Activated T-cell treated with anti-CD3 and anti-CD28 coated beads for 48 hours (primary cell): Measurements from ENCODE around the gene SYCE1L.
"Not testable (repeated sequence)": the region's sequence is repeated elsewhere in the genome, so short reads cannot be mapped to it uniquely, and the experiment has no call there.

Experiments used
- DNase-seq: peaks from one replicate; pipeline ENCODE4 v3.0.0-alpha.2; 2020; ENCODE audit warnings: low read depth

The SYCE1L gene

DNA sequence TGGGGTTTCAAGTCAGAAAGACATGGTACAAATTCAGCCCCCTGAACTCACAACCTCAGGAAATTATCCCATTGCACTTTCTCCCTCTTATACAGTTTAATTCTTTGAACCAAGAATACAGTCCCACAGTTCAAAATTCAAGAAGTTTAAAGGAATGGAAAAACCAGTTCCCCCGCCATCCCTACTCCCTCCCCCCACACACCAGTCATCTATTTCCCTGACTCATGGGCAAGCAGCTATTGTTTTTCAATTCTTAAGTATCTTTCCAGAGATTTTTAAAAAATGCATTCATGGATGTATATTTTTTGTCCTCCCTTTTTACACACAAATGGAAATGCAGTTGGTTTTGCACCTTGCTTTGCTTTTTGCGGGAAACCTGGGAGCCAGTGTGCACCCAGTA is 7.3 kb downstream of the SYCE1L start:
- no peak for DNase-seq

DNA sequence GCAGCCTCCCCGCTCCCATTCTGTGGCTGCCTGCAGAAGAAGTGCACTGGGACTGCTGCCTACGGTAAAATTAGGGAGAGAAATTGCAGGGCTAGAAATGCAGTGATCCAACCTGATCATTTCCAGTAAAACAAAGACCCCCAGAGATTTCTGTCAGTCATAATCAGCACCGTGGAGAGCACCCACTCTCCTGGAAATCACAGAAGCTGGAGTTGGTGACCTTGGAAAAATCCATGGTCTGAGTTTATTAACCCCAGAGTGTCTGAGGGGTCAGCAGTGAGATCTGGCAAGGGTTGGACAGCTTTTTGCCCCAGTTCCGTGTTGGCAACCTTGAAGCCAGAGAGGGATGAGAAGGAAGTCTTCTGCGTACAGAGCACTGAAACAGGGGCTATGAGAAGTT is 7.8 kb downstream of the SYCE1L start:
- DNase-seq = no peak

DNA sequence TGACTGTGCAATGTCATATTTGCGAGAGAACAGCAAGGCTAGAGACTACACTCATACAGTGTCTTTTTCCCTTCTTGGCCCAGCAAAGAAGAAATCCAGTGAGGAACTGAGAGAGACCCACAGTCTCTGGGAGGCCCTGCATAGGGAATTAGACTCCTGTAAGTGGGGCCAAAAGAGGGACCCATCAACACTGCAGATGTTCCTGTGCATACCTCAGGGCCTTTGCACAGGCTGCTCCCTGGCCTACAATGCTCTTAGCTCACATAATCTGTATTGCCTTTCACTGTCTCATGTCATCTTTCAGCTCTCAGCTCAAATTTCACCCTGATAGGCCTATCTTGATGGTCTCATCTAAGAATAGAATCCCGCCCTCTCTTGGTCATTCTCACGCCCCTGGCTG is 9.2 kb downstream of the SYCE1L start:
- DNase-seq = no peak

DNA sequence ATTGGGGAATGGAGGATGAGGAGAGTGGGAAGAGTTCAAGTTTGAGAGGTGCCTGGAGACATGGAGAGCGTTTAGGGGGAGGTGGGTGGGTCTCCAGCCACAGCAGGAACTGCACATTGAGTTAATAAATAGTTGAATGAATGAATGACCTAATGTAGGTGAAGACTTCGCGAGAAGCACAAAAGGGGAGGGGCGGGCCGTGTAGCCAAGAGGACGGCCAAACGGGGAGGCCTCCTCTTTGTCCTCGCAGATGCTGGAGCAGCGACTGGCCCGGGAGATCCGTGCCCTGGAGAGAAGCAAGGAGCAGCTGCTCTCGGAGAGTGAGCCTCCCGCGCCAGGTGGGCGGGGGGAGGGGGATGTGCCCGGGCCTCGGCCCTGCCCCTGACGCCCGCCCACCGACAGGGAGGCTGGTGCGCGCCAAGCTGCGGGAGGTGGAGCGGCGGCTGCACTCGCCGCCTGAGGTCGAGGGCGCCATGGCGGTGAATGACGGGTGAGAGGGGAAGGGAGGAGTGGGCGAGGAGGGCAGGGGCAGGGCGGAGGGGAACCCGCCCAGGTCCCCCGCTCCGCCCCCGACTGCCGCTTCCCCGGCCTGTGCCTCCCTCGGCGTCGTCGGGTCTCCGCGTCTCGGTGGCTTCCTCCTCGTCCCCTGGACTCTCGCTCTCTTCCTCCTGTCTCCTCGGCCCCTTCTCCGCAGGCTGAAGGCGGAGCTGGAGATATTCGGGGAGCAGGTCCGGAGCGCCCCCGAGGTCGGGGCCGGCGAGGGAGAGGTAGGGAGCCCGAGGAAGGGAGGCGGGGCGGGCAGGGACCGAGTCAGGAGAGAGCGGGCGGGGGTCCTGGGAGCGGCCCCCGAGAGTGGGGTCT is 12.9 kb downstream of the SYCE1L start:
- DNase-seq = peak; percentile 70

DNA sequence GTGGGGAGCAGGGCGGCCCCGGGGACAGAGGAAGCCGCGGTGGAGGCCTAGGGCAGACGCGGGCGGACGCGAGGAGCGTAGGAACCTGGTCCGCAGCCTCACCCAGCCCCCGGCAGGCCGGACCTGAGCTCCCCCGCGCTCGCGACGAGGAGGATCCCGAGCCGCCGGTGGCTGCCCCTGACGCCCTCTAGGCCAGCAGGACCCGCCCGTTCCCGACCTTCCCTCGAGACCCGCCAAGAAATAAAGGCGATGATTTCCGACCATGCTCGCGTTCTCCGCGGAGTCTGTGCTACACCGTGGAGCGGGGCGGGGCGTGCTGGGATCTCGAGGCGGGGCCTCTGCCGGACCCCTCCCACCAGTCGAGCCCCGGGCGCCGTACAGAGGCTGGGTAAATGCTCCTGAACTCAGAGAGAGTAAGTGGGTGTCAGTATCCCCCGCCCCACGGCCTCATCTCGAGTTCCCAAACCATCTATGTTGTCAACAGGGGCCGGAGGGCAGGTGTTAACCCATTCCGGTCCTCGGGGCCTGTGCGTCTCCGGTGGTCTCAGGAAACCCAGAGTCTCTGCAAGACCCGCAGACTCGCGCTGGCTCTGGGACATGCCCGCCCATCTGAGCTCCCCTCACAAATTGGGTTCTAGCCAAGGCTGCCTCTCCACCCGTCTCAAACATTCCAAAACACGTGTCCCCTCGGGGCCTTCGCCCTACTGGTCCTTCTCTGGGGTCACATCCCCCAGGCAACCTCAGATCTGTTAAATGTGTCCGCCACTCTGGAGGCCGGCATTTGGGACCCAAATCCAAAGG is 13.7 kb downstream of the SYCE1L start:
- DNase-seq = peak; percentile 73

DNA sequence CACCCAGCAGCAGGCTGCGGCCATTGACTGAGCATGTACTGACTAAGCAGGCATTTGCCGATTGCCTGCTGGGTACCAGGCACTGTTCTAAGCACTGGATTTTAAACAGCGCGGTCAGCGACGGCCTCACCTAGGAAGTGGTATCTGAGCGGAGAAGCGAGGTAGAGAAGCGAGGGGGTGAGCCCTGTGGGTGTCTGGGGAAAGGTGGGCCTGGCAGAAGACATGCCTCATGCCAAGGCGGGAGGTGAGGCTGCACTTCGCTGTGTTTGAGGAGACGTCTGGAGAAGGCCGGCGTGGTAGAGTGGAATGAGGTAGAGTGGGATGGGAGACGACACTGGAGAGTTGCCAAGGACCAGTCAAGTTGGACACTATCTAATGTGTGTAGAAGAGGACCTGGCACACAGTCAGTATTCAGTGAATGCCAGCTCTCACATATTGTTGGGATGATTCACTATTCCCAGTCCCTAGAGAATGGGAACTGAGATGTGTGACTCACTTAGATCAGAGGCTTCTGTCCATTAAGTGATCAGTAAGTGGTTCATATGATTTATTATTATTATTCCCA is 14.4 kb downstream of the SYCE1L start:
- DNase-seq = no peak

DNA sequence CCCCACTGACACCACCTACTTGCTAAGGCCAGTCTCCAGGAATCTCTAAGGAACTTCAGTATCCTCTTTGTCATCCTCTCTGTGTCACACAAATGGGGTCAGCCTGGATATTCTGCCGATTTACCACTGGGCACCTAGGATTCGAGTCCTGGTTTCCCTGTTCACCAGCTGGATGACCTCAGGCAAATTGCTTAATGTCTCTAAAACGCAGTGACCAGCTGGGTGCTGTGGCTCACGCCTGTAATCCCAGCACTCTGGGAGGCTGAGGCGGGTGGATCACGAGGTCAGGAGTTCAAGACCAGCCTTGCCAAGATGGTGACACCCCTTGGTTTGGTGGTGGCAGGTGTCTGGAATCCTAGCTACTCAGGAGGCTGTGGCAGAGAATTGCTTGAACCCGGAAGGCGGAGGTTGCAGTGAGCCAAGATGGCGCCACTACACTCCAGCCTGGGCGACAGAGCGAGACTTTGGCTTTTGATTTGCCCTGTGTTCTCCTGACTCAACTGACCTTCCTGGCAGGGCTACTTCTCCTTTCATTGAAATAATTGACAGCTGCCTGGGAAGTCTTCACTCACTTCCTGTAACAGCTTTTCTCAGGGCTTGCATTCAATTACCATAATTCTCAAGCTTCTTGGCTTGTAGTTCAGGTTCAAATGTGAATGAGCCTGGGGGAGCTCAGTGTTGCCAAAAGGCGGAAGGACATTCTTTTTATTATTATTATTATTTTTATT is 15.4 kb downstream of the SYCE1L start:
- no peak for DNase-seq

DNA sequence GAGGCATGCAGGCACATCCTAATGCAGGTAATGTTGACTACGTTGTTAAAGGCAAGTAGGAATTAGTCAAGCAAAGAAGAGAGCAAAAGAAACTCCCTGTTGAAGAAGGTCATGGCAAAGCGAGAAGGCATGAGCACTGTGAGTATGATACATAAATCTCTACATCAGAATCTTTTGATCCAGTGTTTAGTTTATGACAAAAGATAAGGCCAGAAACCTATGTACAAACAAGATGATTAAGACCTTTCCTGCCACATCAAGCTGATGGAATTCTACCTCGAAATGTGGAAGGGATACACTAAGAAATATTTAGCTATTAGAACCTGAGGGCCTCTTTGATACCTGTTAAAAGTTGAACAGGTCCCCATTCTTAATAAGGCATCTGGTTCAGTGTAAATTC is 20.2 kb downstream of the SYCE1L start:
- no peak for DNase-seq

DNA sequence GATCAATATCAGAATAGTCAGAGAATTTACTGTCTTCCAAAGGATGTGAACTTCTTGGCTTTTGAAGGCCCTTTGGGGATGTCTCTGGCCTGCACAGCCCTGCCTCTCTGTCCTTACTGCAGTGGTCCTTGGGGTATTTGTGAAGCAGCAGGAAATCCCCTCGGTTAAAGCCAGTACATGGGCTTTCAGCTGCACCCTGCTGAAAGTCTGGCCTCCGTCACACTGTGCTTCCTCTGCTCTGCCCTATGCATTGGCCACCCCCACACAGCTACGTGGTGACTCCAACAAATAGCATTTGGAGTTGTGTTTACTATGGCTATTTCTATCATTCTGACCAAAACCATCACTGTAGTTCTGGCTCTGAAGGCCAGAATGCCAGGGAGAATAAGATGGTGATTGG is 21.2 kb downstream of the SYCE1L start:
- DNase-seq = no peak

DNA sequence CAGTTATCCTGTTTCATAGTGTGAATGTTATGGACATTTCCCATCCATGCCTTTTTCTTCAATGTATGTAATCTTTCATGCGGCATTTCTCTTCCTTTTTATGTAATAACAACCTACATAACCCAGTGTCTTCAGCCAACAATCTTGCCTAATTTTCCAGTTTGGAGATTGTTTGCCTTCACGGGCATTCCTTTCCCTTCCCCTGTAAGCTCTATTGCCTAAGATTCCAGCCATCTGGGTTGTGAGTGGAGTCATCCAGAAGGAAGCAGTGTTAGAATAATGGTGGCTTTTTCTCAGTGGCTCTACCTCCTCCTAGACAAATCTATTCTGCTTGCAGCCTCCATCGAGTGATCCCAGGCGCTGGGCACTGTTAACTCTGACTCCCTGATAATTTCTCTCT is 22.3 kb downstream of the SYCE1L start:
- no peak for DNase-seq

DNA sequence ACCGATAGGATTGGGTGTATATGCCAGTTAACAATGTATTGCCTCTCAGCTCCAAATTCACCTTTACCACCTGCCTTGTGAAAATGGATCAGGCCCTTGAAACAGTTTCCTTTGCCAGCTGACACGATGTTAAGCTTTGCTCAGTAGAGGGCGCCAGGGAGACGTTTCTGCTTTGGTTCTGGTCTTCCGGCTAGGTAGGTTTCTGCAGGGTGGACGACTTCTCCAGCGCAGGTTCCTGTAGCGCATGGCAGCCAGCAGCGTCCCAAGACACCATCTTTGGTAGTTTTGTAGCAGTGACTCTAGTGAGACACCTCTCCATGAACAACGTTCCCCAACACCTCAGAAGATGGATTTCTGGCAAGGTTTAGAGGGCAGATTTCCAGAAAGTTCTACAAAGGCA is 24.0 kb downstream of the SYCE1L start:
- peak; percentile 16 for DNase-seq

DNA sequence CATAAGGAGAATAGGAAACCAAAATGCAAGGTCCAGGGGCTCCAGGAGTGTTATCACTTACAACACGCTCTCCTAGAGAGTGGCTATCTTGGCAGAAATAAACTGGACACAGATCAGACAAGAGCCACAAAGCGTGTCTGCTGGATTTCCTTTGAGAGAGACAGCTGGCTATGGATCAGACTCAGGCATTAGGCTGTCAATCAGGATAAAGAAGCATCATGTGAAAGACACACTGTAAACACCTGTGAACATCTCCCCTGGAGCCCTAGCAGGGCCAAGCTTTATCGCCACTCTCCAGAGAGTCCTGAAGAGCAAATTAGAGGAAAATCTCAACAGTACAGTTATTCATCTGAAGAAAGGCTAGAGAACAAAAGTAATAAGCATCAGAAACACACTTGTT is 26.0 kb downstream of the SYCE1L start:
- no peak for DNase-seq

DNA sequence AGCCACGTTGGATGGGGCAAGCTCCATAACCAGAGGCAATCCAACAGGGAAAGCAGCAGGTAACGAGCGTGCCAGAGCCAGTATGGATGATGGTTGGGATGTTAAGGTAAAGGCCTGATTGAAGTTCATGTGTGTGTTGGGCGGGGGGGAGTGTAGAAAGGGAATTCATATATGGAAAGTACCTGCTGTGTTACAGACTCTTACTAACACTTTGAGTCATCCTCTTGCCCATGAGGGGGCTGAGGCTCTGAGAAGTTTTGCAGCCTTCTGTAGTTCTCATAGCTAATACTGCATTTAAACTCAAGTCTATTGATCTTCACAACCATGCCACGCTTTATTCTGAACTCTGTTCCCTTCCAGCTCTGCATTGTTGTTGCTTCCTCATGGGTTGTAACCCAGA is 28.5 kb downstream of the SYCE1L start:
- no peak for DNase-seq

DNA sequence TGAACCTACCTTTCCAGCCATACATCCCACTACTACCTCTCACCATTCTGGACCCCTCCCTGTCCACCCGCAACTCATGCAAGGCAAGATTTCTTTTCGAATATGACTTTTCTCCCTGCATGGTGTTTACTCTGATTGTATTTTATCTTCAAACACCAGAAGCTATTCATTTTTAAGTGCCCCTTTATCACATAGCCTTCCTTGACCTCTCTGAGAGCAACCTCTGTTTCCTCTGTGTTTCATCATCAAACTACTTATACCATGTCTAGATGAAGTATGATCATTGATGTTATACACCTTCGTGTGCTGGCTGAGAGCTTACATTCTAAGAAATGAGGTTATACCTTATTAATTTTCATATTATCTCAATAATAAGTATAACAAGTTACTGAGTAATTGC is 31.8 kb downstream of the SYCE1L start:
- DNase-seq = no peak

DNA sequence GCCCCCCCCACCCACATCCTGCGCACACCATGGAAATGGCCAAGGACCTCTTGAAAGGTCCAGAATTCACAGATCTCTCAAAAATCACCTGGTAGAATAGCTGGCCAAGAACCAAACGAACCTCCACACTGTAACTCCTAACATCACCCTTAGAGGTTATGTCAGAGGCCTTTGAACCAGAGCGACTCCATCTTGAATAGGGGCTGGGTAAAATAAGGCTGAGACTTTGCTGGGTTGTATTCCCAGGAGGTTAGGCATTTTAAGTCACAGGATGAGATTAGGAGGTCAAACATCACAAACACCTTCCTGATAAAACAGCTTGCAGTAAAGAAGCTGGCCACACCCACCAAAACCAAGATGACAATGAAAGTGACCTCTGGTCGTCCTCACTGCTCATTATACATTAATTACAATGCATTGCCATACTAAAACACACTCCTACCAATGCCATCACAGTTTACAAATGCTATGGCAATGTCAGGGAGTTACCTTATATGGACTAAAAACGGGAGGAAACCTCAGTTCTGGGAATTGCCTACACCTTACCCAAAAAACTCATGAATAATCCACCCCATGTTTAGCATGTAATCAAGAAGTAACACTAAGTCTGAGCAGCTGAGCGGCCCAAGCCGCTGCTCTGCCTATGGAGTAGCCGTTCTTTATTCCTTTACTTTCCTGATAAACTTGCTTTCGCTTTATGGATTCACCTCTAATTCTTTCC is 34.8 kb downstream of the SYCE1L start:
- no peak for DNase-seq

DNA sequence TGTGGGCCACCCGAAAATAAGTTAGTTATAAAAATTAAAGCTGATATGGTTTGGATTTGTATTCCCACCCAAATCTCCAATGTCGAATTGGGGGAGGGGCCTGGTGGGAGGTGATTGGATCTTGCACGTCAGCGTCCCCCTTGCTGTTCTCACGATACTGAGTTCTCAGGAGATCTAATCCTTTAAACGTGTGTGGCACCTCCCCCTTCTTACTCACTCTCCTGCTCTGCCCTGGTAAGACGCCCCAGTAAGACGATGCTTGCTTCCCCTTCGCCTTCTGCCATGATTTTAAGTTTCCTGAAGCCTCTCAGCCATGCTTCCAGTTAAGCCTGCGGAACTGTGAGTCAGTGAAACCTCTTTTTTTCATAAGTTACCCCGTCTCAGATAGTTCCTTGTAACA is 35.4 kb downstream of the SYCE1L start:
- DNase-seq = no peak

DNA sequence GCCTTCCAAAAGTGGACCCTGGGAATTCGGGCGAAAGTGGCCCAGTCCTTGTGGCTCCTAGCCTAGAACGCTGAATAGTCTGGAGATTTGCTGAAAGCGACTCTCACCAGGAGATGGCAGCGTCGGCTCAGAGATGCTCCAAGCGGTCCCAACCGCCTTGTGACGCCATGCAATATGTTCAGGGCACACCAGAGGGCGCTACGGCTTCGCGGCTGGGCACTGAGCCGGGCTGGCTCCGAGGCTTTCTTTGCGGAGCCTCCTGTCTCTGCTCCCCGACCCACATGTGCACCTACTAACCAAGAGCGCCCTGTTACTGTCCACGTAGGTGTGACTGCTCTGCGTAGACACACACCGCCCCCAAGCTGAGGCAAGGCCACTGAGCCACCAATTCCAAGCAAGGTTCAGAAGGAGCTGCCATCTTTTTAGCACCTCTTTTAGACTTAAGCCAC is 36.9 kb downstream of the SYCE1L start:
- peak; percentile 83 for DNase-seq

DNA sequence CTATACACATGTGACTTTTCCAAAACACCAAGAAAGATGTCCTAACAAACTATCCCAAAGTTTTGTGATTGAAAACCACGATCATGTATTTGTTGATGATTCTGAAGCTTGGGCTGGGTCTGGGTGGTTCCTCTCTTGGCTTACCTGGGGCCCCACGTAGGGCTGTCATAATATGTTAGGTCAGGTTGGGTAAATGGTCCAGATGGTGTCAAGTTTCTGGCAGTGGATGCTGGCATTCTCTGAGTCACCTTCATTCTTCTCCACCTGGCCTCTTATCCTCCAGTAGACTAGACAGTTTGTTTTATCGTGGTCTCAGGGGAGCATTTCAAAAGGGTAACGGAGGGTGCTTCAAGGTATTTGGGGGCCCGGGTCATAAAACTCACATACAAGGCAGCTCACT is 39.4 kb downstream of the SYCE1L start:
- DNase-seq = no peak

DNA sequence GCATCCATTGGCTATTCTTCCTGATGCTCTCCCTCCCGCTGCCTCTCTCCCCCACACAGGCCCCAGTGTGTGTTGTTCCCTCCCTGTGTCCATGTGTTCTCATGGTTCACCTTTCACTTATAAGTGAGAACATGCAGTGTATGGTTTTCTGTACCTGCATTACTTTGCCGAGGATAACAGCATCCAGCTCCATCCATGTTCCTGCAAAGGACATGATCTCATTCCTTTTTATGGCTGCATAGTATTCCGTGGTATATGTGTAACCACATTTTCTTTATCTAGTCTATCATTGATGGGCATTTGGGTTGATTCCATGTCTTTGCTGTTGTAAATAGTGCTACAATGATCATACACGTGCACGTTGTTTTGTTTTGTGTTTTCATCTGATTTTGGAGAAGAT is 43.3 kb downstream of the SYCE1L start:
- DNase-seq = not testable (repeated sequence)

DNA sequence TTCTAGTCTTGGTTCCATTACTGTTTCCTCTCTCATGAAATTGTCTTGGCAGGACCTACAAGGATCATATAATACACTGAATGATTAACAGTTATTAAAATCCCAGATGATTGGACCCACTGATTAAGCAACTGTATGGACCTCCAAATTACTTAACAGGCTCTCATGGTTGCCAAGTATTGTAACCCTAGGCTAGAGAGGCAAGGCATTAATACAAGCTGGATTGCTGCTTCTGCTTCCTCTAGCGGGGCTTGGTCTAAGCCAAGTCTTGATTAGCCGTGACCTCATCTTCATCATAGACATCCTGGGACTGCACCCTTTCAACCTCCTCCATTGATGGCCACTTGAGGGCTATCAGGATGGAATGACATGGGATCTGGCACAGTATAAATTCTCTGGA is 46.9 kb downstream of the SYCE1L start:
- DNase-seq = no peak

DNA sequence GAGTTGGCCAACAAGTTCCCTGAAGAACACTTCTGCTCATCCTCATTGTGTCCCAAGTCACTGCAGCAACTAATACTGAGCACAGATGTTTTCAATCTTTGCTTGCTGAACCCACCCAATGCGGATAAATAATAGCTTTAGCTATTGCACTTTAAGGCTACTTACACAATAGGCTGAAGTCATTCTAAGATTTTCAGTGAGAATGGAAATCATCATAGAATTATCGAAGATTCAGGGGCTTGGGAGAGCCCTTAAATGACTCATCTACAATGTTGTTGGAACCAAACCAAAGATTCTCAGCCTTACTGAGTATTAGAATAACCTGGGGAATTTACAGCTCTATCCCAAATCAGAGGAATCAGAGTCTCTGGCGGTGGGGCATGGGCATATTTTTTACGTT is 51.2 kb downstream of the SYCE1L start:
- no peak for DNase-seq
